Uterus (tissue), 2 donors: Measurements from ENCODE around the gene NTSR1.

Experiments
- CTCF ChIP-seq, 4 experiments: fragments of 200-600 bp in 2 of 4; fragments of 450-650 bp in 2 of 4; sonication (generic) in 2 of 4; IDR thresholded peaks; one replicate each; pipeline ENCODE4 v1.5.1; 2016 to 2019; ENCODE audit warnings: antibody characterized with exemption in 4 of 4, mild to moderate bottlenecking in 2 of 4, moderate library complexity in 1 of 4
- POLR2A ChIP-seq, 2 donors: fragments of 450-650 bp; IDR thresholded peaks; one replicate each; pipeline ENCODE4 v1.6.1; 2016; ENCODE audit warnings: antibody characterized with exemption in 2 of 2, mild to moderate bottlenecking in 1 of 2, moderate library complexity in 1 of 2

- TF ChIP-seq POLR2A (IDR thresholded peaks at IDR 0.05), result no peak
- no peak for TF ChIP-seq CTCF (IDR thresholded peaks at IDR 0.05)
Measured at GRCh38 chr20:62728781-62729300, 20.2 kb downstream of the NTSR1 start.
